Neural progenitor cell (in vitro differentiated cells): ENCODE measurements around the gene ADGRF4. TPM values are rescaled to one million over a fixed set of nuclear protein-coding genes. Genes with fewer than 3 reads are reported as not detected.

Experiments used
- DNase-seq: peaks from one replicate; pipeline ENCODE4 v3.0.0-alpha.2; 2016; ENCODE audit warnings: low spot score
- H2AFZ ChIP-seq: fragments of 200-600 bp; sonication (generic); replicated peaks from 2 replicates; pipeline ENCODE4 v1.6.1; 2016; ENCODE audit warnings: antibody characterized with exemption
- H3F3A ChIP-seq: fragments of 200-600 bp; sonication (generic); 2 replicates; pipeline ENCODE4 v1.6.1; 2016; ENCODE audit warnings: antibody characterized with exemption, low read depth
- H3K27ac ChIP-seq: fragments of 200-600 bp; sonication (generic); 2 replicates; pipeline ENCODE4 v1.5.1; 2016; ENCODE audit warnings: mild to moderate bottlenecking
- H3K27me3 ChIP-seq: fragments of 200-600 bp; sonication (generic); 2 replicates; pipeline ENCODE4 v1.6.1; 2016; ENCODE audit warnings: mild to moderate bottlenecking, moderate library complexity
- H3K36me3 ChIP-seq: fragments of 200-600 bp; sonication (generic); 2 replicates; pipeline ENCODE4 v1.5.1; 2016
- H3K4me1 ChIP-seq: fragments of 200-600 bp; sonication (generic); 2 replicates; pipeline ENCODE4 v1.6.1; 2016; ENCODE audit warnings: mixed run types
- H3K4me2 ChIP-seq: fragments of 200-600 bp; sonication (generic); 2 replicates; pipeline ENCODE4 v1.6.1; 2016
- H3K4me3 ChIP-seq: fragments of 200-600 bp; sonication (generic); 2 replicates; pipeline ENCODE4 v1.5.1; 2016
- H3K79me2 ChIP-seq: fragments of 200-600 bp; sonication (generic); 2 replicates; pipeline ENCODE4 v1.6.1; 2016; ENCODE audit warnings: low read depth
- H3K9ac ChIP-seq: fragments of 200-600 bp; sonication (generic); 2 replicates; pipeline ENCODE4 v1.6.1; 2016
- H3K9me3 ChIP-seq: fragments of 200-600 bp; sonication (generic); 2 replicates; pipeline ENCODE4 v1.5.1; 2016; ENCODE audit warnings: low read depth
- H4K20me1 ChIP-seq: fragments of 200-600 bp; sonication (generic); 2 replicates; pipeline ENCODE4 v1.6.1; 2016; ENCODE audit warnings: low read depth
- H3K27ac Mint-ChIP-seq: 3 replicates; pipeline ENCODE4 v1.8.0; 2021; ENCODE audit warnings: mixed read lengths
- H3K27me3 Mint-ChIP-seq: 2 replicates; pipeline ENCODE4 v1.8.0; 2022; ENCODE audit warnings: low read depth, mild to moderate bottlenecking, inconsistent platforms, moderate library complexity, mixed read lengths; ENCODE audit not compliant: insufficient read depth
- H3K36me3 Mint-ChIP-seq: 3 replicates; pipeline ENCODE4 v1.8.0; 2021; ENCODE audit warnings: mixed read lengths
- H3K4me1 Mint-ChIP-seq: 3 replicates; pipeline ENCODE4 v1.8.0; 2021; ENCODE audit warnings: mixed read lengths
- H3K4me3 Mint-ChIP-seq: 3 replicates; pipeline ENCODE4 v1.8.0; 2021; ENCODE audit warnings: mild to moderate bottlenecking, moderate library complexity, mixed read lengths
- H3K9me3 Mint-ChIP-seq: 3 replicates; pipeline ENCODE4 v1.8.0; 2020; ENCODE audit warnings: mixed read lengths
- EZH2 ChIP-seq: fragments of 200-600 bp; sonication (generic); IDR thresholded peaks from 2 replicates; pipeline ENCODE4 v1.6.1; 2017; ENCODE audit warnings: antibody characterized with exemption, mild to moderate bottlenecking, moderate library complexity
- EZH2phosphoT487 ChIP-seq: fragments of 200-600 bp; sonication (generic); IDR thresholded peaks from 2 replicates; pipeline ENCODE4 v1.6.1; 2017; ENCODE audit warnings: antibody characterized with exemption
- total RNA-seq: library from RNA; depleted of rRNA; stranded (reverse); fragments of >200 nt; gene quantifications from 2 replicates; pipeline ENCODE4 v1.2.3, GENCODE V29; 2015; ENCODE audit warnings: low replicate concordance
- TF ChIP-seq, protein P1 (sequence below): fragments of 200-600 bp; sonication (generic); IDR thresholded peaks from 2 replicates; pipeline ENCODE4 v1.5.1; 2017; ENCODE audit warnings: antibody characterized with exemption, mild to moderate bottlenecking

Gene ADGRF4
- total RNA-seq, 1 donor from 2014 or later: not detected

DNA sequence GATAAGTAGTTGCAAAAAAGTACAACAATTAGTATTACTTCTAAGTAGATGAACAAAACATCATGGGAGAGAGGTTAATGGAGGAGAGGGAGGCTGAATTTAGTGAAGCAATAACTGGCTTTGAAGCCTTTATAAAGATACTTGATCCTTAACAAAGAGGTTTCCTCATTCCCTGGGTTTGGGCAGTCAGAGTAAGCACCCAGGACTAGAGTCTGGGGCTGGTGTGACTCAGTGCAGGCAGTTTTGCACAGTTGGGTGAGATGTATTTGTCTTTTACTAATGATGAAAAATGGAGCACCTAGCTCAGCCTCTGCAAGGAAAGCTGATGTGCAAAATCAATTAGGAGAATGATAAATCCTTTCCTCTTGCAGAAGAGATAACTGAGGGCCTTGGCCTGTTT lies 71.6 kb downstream of the ADGRF4 start:
- Mint-ChIP-seq H3K27ac (no peak overlapping the region), H3K36me3 (no peaks in the 10 kb centered on the region), H3K27me3 (no peaks in the 10 kb centered on the region), H3K9me3 (no peaks in the 10 kb centered on the region), H3K4me1 (peaks cover 2% of the 10 kb centered on the region), H3K4me3 (no peak overlapping the region)
- no peak overlapping the region for H3K27ac ChIP-seq
- H3K4me2 ChIP-seq: no peak overlapping the region
- H3K4me3 ChIP-seq: no peak overlapping the region
- H3F3A ChIP-seq: peaks cover 5% of the 10 kb centered on the region
- H4K20me1 ChIP-seq: no peaks in the 10 kb centered on the region
- peaks cover 20% of the 10 kb centered on the region for H3K4me1 ChIP-seq
- no peak overlapping the region for H3K9ac ChIP-seq
- H3K36me3 ChIP-seq: no peaks in the 10 kb centered on the region
- H3K27me3 ChIP-seq: no peaks in the 10 kb centered on the region
- no peaks in the 10 kb centered on the region for H3K9me3 ChIP-seq
- no peak for DNase-seq
- H3K79me2 ChIP-seq: no peaks in the 10 kb centered on the region
- TF ChIP-seq, protein P1, sequence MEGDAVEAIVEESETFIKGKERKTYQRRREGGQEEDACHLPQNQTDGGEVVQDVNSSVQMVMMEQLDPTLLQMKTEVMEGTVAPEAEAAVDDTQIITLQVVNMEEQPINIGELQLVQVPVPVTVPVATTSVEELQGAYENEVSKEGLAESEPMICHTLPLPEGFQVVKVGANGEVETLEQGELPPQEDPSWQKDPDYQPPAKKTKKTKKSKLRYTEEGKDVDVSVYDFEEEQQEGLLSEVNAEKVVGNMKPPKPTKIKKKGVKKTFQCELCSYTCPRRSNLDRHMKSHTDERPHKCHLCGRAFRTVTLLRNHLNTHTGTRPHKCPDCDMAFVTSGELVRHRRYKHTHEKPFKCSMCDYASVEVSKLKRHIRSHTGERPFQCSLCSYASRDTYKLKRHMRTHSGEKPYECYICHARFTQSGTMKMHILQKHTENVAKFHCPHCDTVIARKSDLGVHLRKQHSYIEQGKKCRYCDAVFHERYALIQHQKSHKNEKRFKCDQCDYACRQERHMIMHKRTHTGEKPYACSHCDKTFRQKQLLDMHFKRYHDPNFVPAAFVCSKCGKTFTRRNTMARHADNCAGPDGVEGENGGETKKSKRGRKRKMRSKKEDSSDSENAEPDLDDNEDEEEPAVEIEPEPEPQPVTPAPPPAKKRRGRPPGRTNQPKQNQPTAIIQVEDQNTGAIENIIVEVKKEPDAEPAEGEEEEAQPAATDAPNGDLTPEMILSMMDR: no peak
- no peak for TF ChIP-seq EZH2
- no peak for TF ChIP-seq EZH2phosphoT487
- no peak overlapping the region for H2AFZ ChIP-seq

Other genes starting within 250 kb of the ADGRF4 start
- 32.7 and 55.3 TPM in 2 replicates for gene CD2AP, start 220.8 kb upstream of the ADGRF4 start, total RNA-seq
- gene OPN5, start 83.5 kb downstream of the ADGRF4 start, total RNA-seq: not detected in 2 replicates